ENCODE results near the gene PRSS8. TPM values are rescaled to one million over a fixed set of nuclear protein-coding genes. Genes with fewer than 3 reads are reported as not detected.

The PRSS8 gene
- total RNA-seq, 1 experiment from 2014 or later: 271 TPM

DNA sequence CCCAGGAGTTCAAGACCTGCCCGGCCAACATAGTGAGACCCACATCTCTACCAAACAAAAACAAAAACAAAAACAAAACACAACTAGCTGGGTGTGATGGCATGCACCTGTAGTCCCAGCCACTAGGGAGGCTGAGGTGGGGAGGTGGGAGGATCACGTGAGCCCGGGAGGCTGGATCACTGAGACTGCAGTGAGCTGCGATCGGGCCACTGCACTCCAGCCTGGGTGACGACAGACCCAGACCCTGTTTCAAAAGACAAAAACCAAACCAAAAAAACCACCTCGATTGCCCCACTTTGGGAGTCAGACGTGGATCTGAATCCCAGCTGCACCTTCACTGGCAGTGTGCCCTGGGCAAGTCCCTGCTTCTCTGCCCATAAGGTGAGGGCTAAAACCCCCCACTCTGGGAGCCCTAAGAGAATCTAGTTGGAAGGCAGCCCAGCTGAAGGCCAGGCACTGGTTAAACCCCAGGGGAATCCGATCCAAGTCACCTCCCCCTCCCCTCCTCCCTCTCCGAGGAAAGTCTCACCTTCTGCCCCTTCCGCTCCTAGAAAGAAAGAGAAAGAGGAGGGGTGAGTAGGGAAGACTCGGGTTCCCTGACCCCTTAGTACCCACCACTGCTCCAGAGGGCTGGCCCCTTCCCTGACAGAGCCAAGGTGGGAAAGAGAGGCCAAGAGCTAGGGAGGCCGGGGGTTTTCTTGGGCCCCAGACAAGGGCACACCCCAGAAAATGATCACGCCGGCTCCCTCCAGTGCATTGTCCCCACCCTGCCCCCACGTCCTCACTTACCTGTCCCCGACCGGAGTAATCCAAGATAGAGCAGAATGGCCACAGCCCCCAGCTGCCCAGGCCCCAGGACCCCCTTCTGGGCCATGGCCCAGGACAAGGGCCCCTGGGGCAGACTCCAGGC lies 647 bp downstream of the PRSS8 start:
- TF ChIP-seq, protein P1, sequence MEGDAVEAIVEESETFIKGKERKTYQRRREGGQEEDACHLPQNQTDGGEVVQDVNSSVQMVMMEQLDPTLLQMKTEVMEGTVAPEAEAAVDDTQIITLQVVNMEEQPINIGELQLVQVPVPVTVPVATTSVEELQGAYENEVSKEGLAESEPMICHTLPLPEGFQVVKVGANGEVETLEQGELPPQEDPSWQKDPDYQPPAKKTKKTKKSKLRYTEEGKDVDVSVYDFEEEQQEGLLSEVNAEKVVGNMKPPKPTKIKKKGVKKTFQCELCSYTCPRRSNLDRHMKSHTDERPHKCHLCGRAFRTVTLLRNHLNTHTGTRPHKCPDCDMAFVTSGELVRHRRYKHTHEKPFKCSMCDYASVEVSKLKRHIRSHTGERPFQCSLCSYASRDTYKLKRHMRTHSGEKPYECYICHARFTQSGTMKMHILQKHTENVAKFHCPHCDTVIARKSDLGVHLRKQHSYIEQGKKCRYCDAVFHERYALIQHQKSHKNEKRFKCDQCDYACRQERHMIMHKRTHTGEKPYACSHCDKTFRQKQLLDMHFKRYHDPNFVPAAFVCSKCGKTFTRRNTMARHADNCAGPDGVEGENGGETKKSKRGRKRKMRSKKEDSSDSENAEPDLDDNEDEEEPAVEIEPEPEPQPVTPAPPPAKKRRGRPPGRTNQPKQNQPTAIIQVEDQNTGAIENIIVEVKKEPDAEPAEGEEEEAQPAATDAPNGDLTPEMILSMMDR (IDR thresholded peaks at IDR 0.05; ENCODE audit: insufficient read depth in 1 of 2, low read depth in 1 of 2, low read length in 1 of 2, severe bottlenecking in 1 of 2, unreplicated experiment in 1 of 2): no peak
- Histone ChIP-seq H3K4me1 (peaks cover 83% of the 10 kb centered on the region), H3K36me3 (ENCODE audit: control insufficient read depth, insufficient read depth, low read length) (peaks cover 6% of the 10 kb centered on the region), H3K27me3 (replicated peaks; ENCODE audit: control insufficient read depth, insufficient read depth, low read length) (no peaks in the 10 kb centered on the region), H3K9me3 (no peaks in the 10 kb centered on the region), H3K4me3 (ENCODE audit: low read depth, low read length) (peak overlapping the region; percentile 78)
- Mint-ChIP-seq H3K9me3 (ENCODE audit: unreplicated experiment) (no peaks in the 10 kb centered on the region), H3K27me3 (ENCODE audit: insufficient read depth, unreplicated experiment) (no peaks in the 10 kb centered on the region), H3K27ac (ENCODE audit: unreplicated experiment) (peak overlapping the region; percentile 75), H3K4me1 (ENCODE audit: low read depth, unreplicated experiment) (peaks cover 51% of the 10 kb centered on the region), H3K36me3 (ENCODE audit: insufficient read depth, unreplicated experiment) (peaks cover 65% of the 10 kb centered on the region), H3K4me3 (ENCODE audit: unreplicated experiment) (peak overlapping the region; percentile 76)
- BruUV-seq (replicated peaks): TSS peak; percentile 62
- POLR2A ChIA-PET: interaction anchor here (0.6 to 3.7 kb wide), 3 partner anchors 17 to 61 kb away, joined by 3 to 52 read pairs (median 4); partner anchors contain the start of genes KAT8, ZNF646 and ZNF668
- DNase-seq: peak; percentile 67 to 72
- CTCF ChIA-PET: interaction anchor here (0.5 to 2.1 kb wide), 5 partner anchors 8 to 451 kb away, joined by 3 to 12 read pairs (median 3); partner anchors contain the start of gene KAT8
- intact Hi-C loops (cut with micrococcal nuclease; ENCODE audit: unreplicated experiment): loop anchor here (1.0 to 10.0 kb wide), 2 partner anchors 18 to 320 kb away; partner anchors contain the start of genes ARMC5 and KAT8

DNA sequence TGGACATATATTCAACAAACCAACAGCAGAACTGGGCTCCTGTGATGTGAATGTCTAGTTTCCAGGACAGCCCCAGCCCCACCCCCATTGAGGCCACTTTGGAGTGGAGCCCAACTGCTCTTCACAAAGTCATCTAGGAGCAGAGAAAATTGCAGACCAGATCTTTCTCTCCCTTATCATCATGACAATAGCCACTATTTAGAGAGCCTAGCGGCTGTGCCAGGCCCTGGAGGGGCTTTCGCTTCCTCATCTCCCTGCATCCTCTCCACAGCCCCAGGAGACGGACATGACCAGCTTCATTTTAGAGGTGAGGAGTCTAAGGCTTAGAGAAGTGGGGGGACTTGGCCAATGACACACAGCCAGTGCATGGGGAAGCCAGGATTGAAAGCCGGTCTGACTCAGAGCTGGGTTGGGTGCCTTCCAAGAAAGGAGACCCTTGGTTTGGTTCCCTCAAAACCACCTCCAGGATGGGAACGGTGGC lies 1.4 kb downstream of the PRSS8 start:
- BruUV-seq (replicated peaks): no TSS peak
- H3K4me3 ChIP-seq (ENCODE audit: low read depth, low read length): peak overlapping the region; percentile 78
- CTCF ChIA-PET: interaction anchor here (0.8 to 2.1 kb wide), 4 partner anchors 8 to 199 kb away, joined by 3 to 12 read pairs (median 3); partner anchors contain the start of gene KAT8
- TF ChIP-seq, protein P1 (IDR thresholded peaks at IDR 0.05; ENCODE audit: insufficient read depth in 1 of 2, low read depth in 1 of 2, low read length in 1 of 2, severe bottlenecking in 1 of 2, unreplicated experiment in 1 of 2): no peak
- no peak for DNase-seq
- Mint-ChIP-seq H3K27ac (ENCODE audit: unreplicated experiment) (peak overlapping the region; percentile 75), H3K4me1 (ENCODE audit: low read depth, unreplicated experiment) (peaks cover 51% of the 10 kb centered on the region), H3K27me3 (ENCODE audit: insufficient read depth, unreplicated experiment) (no peaks in the 10 kb centered on the region), H3K36me3 (ENCODE audit: insufficient read depth, unreplicated experiment) (peaks cover 63% of the 10 kb centered on the region), H3K9me3 (ENCODE audit: unreplicated experiment) (no peaks in the 10 kb centered on the region), H3K4me3 (ENCODE audit: unreplicated experiment) (peak overlapping the region; percentile 76)
- peaks cover 6% of the 10 kb centered on the region for H3K36me3 ChIP-seq (ENCODE audit: control insufficient read depth, insufficient read depth, low read length)
- H3K27me3 ChIP-seq (replicated peaks; ENCODE audit: control insufficient read depth, insufficient read depth, low read length): no peaks in the 10 kb centered on the region
- POLR2A ChIA-PET: interaction anchor here (3.7 kb wide), 1 partner anchor 17 kb away, joined by 52 read pairs; the partner anchor contains the start of gene KAT8
- no peaks in the 10 kb centered on the region for H3K9me3 ChIP-seq
- peaks cover 76% of the 10 kb centered on the region for H3K4me1 ChIP-seq
- intact Hi-C loops (cut with micrococcal nuclease; ENCODE audit: unreplicated experiment): loop anchor here (10.0 kb wide), 1 partner anchor 321 kb away; the partner anchor contains the start of gene ARMC5

DNA sequence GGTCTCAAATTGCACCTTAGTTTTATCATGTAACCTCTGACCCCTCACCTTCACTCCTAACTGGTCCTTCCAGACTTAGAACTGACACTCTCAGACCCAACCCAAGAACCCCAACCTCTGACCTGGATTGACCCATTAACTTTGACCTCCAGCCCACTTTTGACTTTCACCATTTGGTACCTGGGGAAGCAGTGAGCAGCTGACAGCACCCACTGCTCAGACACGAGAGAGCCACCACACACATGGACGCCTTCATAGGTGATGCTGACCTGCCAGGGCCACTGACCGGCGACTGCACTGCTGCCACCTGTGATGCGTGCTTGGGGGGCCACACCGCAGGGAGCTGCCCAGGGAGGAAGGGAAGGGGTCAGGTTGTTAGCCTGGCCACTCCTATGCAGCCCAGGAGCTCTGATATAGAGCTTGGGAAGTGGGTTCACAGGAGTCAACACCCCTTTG lies 2.5 kb downstream of the PRSS8 start:
- DNase-seq: no peak
- H3K4me1 ChIP-seq: peaks cover 65% of the 10 kb centered on the region
- H3K9me3 ChIP-seq: no peaks in the 10 kb centered on the region
- no TSS peak for BruUV-seq (replicated peaks)
- 0 out of 2 replicates have a peak overlapping the region, but pooled peaks have one; percentile 78 for H3K4me3 ChIP-seq (ENCODE audit: low read depth, low read length)
- ChIA-PET CTCF (no interaction called here), POLR2A (no interaction called here)
- TF ChIP-seq, protein P1 (IDR thresholded peaks at IDR 0.05; ENCODE audit: insufficient read depth in 1 of 2, low read depth in 1 of 2, low read length in 1 of 2, severe bottlenecking in 1 of 2, unreplicated experiment in 1 of 2): no peak
- H3K4me1 Mint-ChIP-seq (ENCODE audit: low read depth, unreplicated experiment): peaks cover 45% of the 10 kb centered on the region
- H3K4me3 Mint-ChIP-seq (ENCODE audit: unreplicated experiment): peak overlapping the region; percentile 76
- H3K36me3 ChIP-seq (ENCODE audit: control insufficient read depth, insufficient read depth, low read length): peaks cover 6% of the 10 kb centered on the region
- no peaks in the 10 kb centered on the region for H3K9me3 Mint-ChIP-seq (ENCODE audit: unreplicated experiment)
- intact Hi-C loops (cut with micrococcal nuclease; ENCODE audit: unreplicated experiment): loop anchor here (10.0 kb wide), 1 partner anchor 322 kb away; the partner anchor contains the start of gene ARMC5
- H3K27ac Mint-ChIP-seq (ENCODE audit: unreplicated experiment): peak overlapping the region; percentile 75
- H3K36me3 Mint-ChIP-seq (ENCODE audit: insufficient read depth, unreplicated experiment): peaks cover 56% of the 10 kb centered on the region
- no peaks in the 10 kb centered on the region for H3K27me3 Mint-ChIP-seq (ENCODE audit: insufficient read depth, unreplicated experiment)
- no peaks in the 10 kb centered on the region for H3K27me3 ChIP-seq (replicated peaks; ENCODE audit: control insufficient read depth, insufficient read depth, low read length)

Measured in Caco-2 (cell line).